AG04449 (cell line): ENCODE data around the gene LUC7L3.

Experiments used
- CTCF ChIA-PET: fragments of 350-600 bp; formaldehyde crosslinking; extraction: SDS; loops from one replicate; lab custom pipeline; 2021; ENCODE audit warnings: antibody characterized with exemption; lab: Yijun Ruan, JAX
- POLR2A ChIA-PET: fragments of 400-600, 350-600 bp; formaldehyde crosslinking; extraction: SDS; loops from one replicate; lab custom pipeline; 2020; ENCODE audit warnings: antibody characterized with exemption, inconsistent platforms; lab: Yijun Ruan, JAX
- DNase-seq: peaks from one replicate; pipeline ENCODE4 v3.0.0-alpha.2; 2010; ENCODE audit warnings: low read depth, low spot score
- H3K4me3 ChIP-seq: 2 replicates; pipeline ENCODE4 v1.5.1; 2011; ENCODE audit warnings: low read depth, mild to moderate bottlenecking, control low read depth, low read length
- TF ChIP-seq, protein P1 (sequence below): IDR thresholded peaks from one replicate; pipeline ENCODE4 v1.5.1; 2011; ENCODE audit warnings: mild to moderate bottlenecking, moderate library complexity, low read length, control low read depth, inconsistent platforms; ENCODE audit not compliant: insufficient read depth; ENCODE audit errors: missing control alignments

The LUC7L3 gene

DNA sequence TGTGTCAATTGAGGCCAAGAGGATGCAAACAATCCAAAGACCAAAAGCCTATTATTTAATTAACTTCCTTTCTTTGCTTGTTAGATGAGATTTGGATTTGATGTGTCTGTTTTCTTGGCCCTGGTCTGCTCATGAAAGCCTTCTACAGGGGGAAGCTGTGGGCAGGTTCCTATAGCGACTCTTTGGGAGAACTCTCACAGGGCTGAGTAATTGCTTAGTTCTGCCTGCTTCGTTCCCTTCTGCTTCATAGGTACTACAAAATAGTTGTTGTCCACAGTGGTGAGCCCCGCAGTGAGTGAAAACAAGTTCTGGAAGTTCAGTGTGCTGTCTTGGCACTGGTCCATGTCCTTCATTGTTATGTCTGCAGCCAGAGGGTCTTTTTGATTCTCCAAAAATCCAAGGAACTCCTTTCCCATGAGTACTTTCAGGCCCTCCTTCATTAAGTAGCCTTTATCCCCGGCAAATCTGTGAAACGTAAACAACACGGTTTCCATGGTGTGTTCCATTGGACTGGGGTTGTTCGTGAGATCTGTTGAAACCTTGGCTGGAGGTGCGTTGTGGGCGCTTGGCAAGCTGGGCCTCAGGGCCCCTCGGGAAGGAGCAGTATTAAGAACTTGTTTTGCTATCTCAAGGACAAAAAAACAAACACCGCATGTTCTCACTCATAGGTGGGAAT, 77.9 kb downstream of the LUC7L3 start:
- ChIA-PET CTCF (interaction anchor here (1.2 to 10.5 kb wide), 3 partner anchors 11 to 45 kb away, joined by 3 to 81 read pairs (median 22); no protein-coding TSS in a partner anchor), POLR2A (no interaction called here)
- TF ChIP-seq, protein P1, sequence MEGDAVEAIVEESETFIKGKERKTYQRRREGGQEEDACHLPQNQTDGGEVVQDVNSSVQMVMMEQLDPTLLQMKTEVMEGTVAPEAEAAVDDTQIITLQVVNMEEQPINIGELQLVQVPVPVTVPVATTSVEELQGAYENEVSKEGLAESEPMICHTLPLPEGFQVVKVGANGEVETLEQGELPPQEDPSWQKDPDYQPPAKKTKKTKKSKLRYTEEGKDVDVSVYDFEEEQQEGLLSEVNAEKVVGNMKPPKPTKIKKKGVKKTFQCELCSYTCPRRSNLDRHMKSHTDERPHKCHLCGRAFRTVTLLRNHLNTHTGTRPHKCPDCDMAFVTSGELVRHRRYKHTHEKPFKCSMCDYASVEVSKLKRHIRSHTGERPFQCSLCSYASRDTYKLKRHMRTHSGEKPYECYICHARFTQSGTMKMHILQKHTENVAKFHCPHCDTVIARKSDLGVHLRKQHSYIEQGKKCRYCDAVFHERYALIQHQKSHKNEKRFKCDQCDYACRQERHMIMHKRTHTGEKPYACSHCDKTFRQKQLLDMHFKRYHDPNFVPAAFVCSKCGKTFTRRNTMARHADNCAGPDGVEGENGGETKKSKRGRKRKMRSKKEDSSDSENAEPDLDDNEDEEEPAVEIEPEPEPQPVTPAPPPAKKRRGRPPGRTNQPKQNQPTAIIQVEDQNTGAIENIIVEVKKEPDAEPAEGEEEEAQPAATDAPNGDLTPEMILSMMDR = no peak
- H3K4me3 ChIP-seq = no peak overlapping the region
- DNase-seq = no peak

DNA sequence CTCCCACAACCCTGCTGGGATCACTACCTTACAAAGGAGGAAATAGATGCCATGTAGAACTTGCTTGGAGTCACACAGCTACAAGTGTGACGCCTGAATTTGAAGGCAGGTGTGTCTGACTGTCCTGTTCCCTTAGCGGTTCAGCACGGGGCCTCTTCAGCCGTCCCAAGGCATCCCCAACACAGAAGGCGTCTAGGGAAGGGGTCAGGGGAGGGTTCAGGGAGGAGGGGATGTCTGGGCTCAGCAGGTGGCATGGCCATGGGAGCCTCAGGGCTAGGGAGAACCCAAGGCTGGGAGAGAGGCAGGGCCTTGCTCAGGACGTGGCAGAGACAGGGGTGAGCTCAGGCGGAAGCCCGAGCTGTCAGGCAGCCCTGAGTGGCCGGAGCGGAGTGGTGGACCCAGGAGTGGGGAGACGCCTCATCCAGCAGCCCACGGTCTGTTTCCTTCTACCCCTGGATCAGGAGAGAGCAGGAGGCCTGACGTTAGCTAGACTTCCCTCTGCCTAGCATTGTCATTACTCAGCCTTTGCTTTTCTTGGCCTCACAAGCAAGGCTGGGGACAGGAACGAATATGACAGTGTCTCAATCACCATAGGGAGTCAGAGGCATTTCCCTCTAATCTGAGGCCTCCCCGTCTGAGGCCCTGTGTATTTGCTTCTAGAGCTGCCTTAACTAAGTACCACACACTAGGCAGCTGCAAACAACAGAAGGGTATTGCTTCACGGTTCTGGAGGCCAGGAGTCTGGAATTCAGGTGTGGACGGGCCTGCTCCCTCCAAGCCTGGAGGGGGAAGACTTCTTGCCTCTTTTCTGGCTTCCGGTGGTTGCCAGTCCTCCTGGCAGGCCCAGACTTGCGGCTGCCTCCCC, 79.3 kb downstream of the LUC7L3 start:
- no peak for DNase-seq
- ChIA-PET POLR2A (interaction anchor here (1.2 kb wide), 1 partner anchor 67 kb away, joined by 4 read pairs; the partner anchor contains the start of gene TOB1), CTCF (interaction anchor here (1.6 to 10.5 kb wide), 3 partner anchors 15 to 43 kb away, joined by 8 to 81 read pairs (median 22); no protein-coding TSS in a partner anchor)
- H3K4me3 ChIP-seq = no peak overlapping the region
- TF ChIP-seq, protein P1 = no peak

DNA sequence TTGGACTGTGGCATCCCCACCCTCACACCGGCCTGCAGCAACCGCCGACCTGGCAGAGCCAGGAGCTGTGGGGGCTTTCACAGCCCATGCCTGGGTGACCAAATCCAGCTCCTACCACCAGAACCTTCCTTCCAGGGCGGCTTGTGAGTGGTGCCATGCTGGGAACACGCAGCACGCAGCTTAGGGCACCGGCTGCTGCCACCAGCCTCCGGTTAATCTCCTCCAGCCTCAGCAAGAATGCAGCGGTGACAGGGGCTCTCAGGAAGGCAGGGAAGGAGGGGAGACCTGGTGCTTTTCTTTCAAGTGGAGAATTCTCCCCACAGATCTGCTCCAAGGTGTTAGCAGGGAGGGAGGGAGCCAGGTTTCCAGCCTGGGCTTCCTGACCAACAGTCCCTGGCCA, 80.2 kb downstream of the LUC7L3 start:
- ChIA-PET CTCF (interaction anchor here (1.6 to 10.5 kb wide), 3 partner anchors 16 to 42 kb away, joined by 8 to 81 read pairs (median 22); no protein-coding TSS in a partner anchor), POLR2A (no interaction called here)
- no peak overlapping the region for H3K4me3 ChIP-seq
- DNase-seq = no peak
- TF ChIP-seq, protein P1 = no peak

DNA sequence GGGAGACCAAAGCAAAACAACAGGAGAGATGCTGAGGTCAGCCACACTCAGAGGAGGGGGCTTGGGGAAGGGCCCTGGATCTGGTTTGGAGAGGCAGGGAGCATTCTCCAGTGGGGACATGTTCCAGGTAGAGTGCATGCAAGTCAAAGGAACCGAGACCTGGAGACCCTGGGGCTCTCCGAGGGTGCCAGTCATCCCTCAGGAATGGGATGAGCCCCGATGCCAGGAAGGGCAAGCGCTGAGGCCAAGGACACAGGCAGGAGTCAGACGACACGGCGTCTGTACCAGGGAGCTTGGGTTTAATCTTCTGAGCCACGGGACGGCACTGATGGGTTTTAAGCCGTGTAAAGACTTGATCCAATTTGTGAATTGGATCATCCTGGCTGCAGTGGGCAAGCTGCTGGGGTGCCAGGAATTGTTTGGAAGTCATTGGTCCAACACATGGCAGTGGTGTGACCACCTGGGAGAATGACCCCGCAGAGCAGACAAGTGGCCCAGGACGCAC, 80.8 kb downstream of the LUC7L3 start:
- no peak overlapping the region for H3K4me3 ChIP-seq
- TF ChIP-seq, protein P1 = no peak
- CTCF ChIA-PET = interaction anchor here (1.0 to 10.5 kb wide), 4 partner anchors 17 to 52 kb away, joined by 3 to 81 read pairs (median 14); no protein-coding TSS in a partner anchor
- POLR2A ChIA-PET = no interaction called here
- DNase-seq = no peak

DNA sequence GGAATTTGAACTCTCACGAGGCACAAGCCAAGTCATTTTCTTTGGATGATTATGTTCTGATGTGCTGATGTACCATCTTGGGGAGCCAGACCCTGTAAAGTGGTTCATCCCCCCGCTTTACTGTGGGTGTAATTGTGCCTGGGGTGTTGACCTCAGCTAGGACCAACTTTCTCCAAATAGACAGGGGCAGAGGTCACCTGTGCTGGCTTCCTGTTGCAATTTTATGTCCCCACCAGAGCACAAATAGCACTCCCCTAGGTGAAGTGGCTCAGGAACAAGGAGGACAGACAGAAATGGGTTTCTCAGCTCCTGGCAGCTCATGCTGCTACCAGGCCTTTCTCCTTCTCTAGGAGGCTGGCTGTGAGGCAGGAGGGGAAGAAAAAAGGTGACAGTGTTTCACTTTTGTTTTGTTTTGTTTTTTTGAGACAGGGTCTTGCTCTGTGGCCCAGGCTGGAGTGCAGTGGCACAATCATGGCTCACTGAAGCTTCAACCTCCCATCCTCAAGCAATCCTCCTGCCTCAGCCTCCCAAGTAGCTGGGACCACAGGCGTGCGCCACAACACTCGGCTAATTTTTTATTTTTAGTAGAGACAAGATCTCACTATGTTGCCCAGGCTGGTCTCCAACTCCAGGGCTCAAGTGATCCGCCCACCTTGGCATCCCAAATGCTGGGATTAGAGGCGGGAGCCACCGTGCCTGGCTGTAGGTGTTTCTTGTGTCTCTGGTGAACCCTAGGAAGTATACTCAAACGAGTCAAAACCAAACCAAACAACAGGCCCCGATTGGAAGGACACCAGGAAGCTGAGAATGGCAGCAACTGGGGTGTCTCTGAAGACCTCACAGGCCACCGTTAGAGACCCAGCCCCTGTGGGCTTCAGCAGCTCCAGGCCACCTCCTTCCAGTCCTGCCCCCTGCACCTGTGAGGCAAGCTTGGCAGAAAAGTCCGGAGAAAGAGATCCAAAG, 83.5 kb downstream of the LUC7L3 start:
- no peak overlapping the region for H3K4me3 ChIP-seq
- POLR2A ChIA-PET = no interaction called here
- TF ChIP-seq, protein P1 = no peak
- CTCF ChIA-PET = interaction anchor here (0.9 to 10.5 kb wide), 8 partner anchors 11 to 251 kb away, joined by 3 to 81 read pairs (median 6); no protein-coding TSS in a partner anchor
- DNase-seq = no peak
